ENCODE measurements around the gene TBCD.
A peak's percentile ranks its signal among the peaks of the same experiment; 100 is the strongest.

The TBCD gene

DNA sequence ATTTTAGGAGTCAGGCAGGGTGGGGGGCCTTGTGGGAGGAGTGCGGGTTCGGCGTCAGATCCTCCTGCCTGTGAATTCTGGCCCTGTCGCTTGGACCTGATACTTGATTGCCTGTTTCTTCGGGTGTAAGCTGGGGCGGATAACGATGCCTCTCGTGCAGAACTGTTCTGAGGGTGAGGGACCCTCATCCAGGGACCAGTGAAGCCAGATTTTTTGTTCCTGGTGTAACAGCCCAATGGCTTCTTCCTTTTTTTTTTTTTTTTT is 1.3 kb downstream of the TBCD start:
- peak overlapping the region; percentile 74 for H3K4me3 ChIP-seq (ENCODE audit: low read length)
- no peak for TF ChIP-seq CTCF (IDR thresholded peaks at IDR 0.05; ENCODE audit: insufficient read depth, low read depth, low read length, missing control alignments)

DNA sequence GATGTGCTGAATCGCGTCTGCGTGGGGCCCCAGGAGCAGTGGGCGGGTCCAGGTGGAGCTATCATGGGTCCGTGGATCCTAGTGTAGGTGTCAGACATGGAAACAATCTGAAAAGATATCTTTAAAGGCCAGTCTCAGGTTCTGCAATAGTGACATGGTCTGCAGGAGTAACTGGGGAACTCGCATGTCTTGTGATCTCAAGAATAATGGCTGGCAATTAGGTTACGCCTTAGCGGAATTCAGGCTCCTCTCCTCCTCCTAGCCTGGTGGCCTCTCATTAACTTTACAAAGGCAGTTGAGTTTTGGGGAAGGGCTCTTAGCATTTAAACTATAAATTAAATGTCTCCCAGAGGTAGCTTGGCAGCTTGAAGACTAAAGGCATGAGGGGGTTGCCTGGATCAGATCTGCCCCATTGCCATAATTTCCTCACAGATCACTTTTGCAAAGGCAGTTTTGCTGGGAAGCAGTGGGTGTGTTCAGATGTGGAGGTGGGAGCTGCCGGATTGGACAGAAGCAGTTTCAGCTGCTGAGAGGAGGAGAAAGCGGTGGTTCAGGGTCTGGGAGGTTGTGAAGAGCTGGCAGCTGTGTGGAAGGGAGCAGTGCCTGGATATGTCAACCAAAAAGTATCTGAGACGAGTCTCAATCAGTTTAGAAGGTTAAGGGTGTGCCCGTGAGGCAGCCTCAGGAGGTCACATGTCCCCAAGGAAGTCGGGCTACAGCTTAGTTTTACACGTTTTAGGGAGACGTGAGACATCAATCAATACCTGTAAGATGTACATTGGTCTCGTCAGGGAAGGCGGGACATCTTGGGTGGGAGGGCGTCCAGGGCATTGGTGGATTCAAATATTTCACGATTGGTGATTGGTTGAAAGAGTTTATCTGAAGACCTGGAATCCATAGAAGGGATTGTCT is 2.7 kb downstream of the TBCD start:
- H3K4me3 ChIP-seq (ENCODE audit: low read length) = peak overlapping the region; percentile 30
- TF ChIP-seq CTCF (IDR thresholded peaks at IDR 0.05; ENCODE audit: insufficient read depth, low read depth, low read length, missing control alignments) = no peak
- DNase-seq (ENCODE audit: low read depth) = peak; percentile 84

More for the DNA sequence above, 1.3 kb downstream of the TBCD start:
- DNase-seq (ENCODE audit: low read depth) = no peak

DNA sequence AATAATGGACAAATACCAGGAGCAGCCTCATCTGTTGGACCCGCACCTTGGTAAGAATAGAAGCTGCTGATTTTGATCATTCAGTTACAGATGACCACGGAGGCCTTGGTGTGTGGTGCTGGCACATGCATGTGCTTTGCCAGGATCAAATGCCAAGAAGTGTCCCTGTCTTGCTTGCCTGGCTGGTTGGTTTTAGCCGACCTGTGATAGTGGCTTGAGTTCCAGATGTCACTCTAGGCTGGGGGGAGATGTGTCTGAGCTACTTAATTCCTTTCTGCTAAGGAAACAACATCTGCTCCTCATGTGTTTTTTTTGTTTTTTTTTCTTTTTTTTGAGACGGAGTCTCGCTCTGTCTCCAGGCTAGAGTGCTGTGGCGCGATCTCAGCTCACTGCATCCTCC is 4.3 kb downstream of the TBCD start:
- TF ChIP-seq CTCF (IDR thresholded peaks at IDR 0.05; ENCODE audit: insufficient read depth, low read depth, low read length, missing control alignments) = no peak
- no peak overlapping the region for H3K4me3 ChIP-seq (ENCODE audit: low read length)
- no peak for DNase-seq (ENCODE audit: low read depth)

- no peak for DNase-seq (ENCODE audit: low read depth)
- H3K4me3 ChIP-seq (ENCODE audit: low read length) = no peak overlapping the region
- no peak for TF ChIP-seq CTCF (IDR thresholded peaks at IDR 0.05; ENCODE audit: insufficient read depth, low read depth, low read length, missing control alignments)
These were observed 13.5 kb downstream of the TBCD start for GRCh38 chr17:82765371-82765770.

DNA sequence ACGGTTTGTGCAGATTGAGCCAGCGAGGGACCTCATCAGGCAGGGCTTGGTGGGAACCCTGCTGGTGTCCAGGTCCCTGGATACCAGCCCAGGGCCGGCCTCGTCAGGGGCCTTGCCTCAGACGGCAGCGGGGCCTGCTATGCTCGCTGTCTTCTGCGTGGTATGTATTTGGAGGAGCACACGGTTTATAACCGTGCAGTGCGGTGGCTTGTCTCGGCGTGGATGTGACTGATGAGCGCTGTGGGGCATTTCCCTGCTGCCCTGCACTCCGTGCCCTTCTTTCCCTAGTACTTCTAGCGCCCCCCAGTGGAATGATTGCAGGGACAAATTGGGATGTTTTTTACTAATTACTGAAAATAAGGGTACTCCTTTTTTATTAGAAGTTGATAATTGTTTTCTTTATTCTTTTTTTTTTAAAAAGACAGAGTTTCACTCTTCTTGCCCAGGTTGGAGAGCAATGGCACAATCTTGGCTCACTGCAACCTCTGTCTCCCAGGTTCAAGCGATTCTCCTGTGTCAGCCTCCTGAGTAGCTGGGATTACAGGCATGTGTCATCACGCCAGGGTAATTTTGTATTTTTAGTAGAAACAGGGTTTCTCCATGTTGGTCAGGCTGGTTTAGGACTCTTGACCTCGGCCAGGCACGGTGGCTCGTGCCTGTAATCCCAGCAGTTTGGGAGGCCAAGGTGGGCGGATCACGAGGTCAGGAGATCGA is 15.3 kb downstream of the TBCD start:
- DNase-seq (ENCODE audit: low read depth) = peak; percentile 68
- H3K4me3 ChIP-seq (ENCODE audit: low read length) = no peak overlapping the region
- peak; percentile 68 for TF ChIP-seq CTCF (IDR thresholded peaks at IDR 0.05; ENCODE audit: insufficient read depth, low read depth, low read length, missing control alignments)

DNA sequence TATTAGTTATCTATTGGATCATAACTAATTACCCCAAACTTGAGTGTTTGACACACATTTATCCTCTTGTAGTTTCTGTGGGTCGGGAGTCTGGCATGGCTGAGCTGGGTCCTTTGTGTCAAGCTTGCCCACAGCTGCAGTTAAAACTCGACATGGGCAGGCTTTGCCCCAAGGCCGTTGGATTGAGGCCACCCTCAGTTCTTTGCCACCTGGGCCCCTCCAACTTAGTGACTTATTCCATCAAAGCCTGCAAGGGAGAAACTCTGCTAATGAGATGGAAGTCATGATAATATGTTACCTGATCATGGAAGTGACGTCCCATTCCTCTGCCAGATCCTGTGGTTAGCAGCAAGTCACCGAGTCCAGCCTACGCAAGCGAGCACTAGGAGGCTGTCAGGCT is 17.2 kb downstream of the TBCD start:
- no peak overlapping the region for H3K4me3 ChIP-seq (ENCODE audit: low read length)
- TF ChIP-seq CTCF (IDR thresholded peaks at IDR 0.05; ENCODE audit: insufficient read depth, low read depth, low read length, missing control alignments) = no peak
- no peak for DNase-seq (ENCODE audit: low read depth)

All from epithelial cell of esophagus (primary cell).